Activated naive CD8-positive, alpha-beta T cell treated with anti-CD3 and anti-CD28 coated beads, Interleukin-2, amount 10 ng/mL, durations not matched to agents 7 days and 5 days (primary cell): Measurements from ENCODE around the gene PCDHGA11. TPM values are rescaled to one million over a fixed set of nuclear protein-coding genes. Genes with fewer than 3 reads are reported as not detected.
"Not testable (repeated sequence)": the region's sequence is repeated elsewhere in the genome, so short reads cannot be mapped to it uniquely, and the experiment has no call there.

ENCODE experiments used
- ATAC-seq: fragments of 150-1000 bp; cut with Tn5 transposase; one replicate; pipeline ENCODE4 v1.10.0; 2021; ENCODE audit warnings: low read depth, moderate library complexity
- POLR2A ChIA-PET: fragments of 350-600 bp; sonication (Branson Sonifier 250); formaldehyde crosslinking; loops from one replicate; lab custom pipeline; 2021; ENCODE audit warnings: antibody characterized with exemption; lab: Charles Lee
- DNase-seq: peaks from one replicate; pipeline ENCODE4 v3.0.0; 2021
- H3K27ac Mint-ChIP-seq: one replicate; pipeline ENCODE4 v1.8.0; 2022; ENCODE audit warnings: mild to moderate bottlenecking, mixed read lengths
- H3K27me3 Mint-ChIP-seq: one replicate; pipeline ENCODE4 v1.8.0; 2022; ENCODE audit warnings: mild to moderate bottlenecking, moderate library complexity, mixed read lengths
- H3K36me3 Mint-ChIP-seq: one replicate; pipeline ENCODE4 v1.8.0; 2021; ENCODE audit warnings: mild to moderate bottlenecking, mixed read lengths
- H3K4me1 Mint-ChIP-seq: one replicate; pipeline ENCODE4 v1.8.0; 2021; ENCODE audit warnings: mixed read lengths
- H3K4me3 Mint-ChIP-seq: one replicate; pipeline ENCODE4 v1.8.0; 2022; ENCODE audit warnings: mild to moderate bottlenecking, moderate library complexity, mixed read lengths
- H3K9me3 Mint-ChIP-seq: one replicate; pipeline ENCODE4 v1.8.0; 2021; ENCODE audit warnings: mixed read lengths
- total RNA-seq, 2 experiments: library from RNA; stranded (reverse); gene quantifications; one replicate each; pipeline ENCODE4 v1.2.3, GENCODE V29; 2021

The PCDHGA11 gene
- total RNA-seq, 2 experiments from 2014 or later: 0.08 to 0.09 TPM

DNA sequence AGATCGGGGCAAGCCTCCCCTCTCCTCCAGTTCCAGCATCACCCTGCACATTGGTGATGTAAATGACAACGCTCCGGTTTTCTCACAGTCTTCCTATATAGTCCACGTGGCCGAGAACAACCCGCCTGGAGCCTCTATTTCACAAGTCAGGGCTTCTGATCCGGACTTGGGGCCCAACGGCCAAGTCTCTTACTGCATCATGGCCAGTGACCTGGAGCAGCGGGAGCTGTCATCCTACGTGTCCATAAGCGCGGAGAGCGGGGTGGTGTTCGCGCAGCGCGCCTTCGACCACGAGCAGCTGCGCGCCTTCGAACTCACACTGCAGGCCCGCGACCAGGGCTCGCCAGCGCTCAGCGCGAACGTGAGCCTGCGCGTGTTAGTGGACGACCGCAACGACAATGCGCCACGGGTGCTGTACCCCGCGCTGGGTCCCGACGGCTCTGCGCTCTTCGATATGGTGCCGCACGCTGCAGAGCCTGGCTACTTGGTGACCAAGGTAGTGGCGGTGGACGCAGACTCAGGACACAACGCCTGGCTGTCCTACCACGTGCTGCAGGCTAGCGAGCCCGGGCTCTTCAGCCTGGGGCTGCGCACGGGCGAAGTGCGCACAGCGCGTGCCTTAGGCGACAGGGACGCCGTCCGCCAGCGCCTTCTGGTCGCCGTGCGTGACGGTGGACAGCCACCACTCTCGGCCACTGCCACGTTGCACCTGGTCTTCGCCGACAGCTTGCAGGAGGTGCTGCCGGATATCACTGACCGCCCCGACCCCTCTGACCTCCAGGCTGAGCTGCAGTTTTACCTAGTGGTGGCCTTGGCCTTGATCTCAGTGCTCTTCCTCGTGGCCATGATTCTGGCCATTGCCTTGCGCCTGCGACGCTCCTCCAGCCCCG lies 31.5 kb upstream of the PCDHGA11 start:
- H3K9me3 Mint-ChIP-seq: peaks cover 25% of the 10 kb centered on the region
- DNase-seq (peak; percentile 25), ATAC-seq (no peak)
- no peak overlapping the region for H3K4me3 Mint-ChIP-seq
- H3K4me1 Mint-ChIP-seq: no peaks in the 10 kb centered on the region
- H3K27ac Mint-ChIP-seq: peak overlapping the region; percentile 70
- POLR2A ChIA-PET: no interaction called here
- peaks cover 7% of the 10 kb centered on the region for H3K36me3 Mint-ChIP-seq
- H3K27me3 Mint-ChIP-seq: peaks cover 36% of the 10 kb centered on the region

DNA sequence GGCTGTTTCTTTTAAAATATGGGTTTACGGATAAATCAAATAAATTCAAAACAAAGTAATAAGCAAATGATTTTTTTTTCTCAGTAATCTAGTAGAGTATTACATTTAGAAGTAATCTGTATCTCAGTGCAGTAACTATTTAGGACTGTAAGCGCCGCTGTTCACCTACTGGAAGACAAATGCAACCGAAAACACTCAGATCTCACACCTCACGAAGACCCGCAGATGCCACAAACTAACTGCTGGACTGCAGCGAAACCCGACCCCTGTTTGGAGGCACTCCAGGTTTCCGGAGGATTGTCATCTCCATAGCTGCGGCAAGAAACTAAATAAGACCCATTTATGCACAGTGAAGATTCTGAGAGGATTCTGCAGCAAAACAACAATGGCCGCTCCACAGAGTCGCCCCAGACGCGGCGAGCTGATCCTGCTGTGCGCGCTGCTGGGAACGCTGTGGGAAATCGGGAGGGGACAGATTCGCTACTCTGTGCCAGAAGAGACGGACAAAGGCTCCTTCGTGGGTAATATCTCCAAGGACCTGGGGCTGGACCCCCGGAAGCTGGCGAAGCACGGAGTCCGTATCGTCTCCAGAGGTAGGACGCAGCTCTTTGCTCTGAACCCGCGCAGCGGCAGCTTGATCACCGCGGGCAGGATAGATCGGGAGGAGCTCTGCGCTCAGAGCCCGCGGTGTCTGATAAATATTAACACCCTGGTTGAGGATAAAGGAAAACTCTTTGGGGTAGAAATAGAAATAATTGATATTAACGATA lies 28.2 kb upstream of the PCDHGA11 start, which contains the start of gene PCDHGA8:
Gene PCDHGA8, plus strand, starts transcription at position 205 of the 770 bp plus-strand sequence. Its CDS starts 181 bp downstream, at position 386.
- Mint-ChIP-seq H3K4me3 (no peak within 1 kb of the TSS), H3K27ac (no peak within 1 kb of the TSS), H3K27me3 (peaks cover 48% of the 10 kb centered on the region), H3K4me1 (no peaks in the 10 kb centered on the region), H3K9me3 (peaks cover 23% of the 10 kb centered on the region), H3K36me3 (peaks cover 7% of the 10 kb centered on the region)
- ATAC-seq (no peak), DNase-seq (no peak)
- POLR2A ChIA-PET: no interaction called here

- Mint-ChIP-seq H3K27me3 (peaks cover 47% of the 10 kb centered on the region), H3K27ac (no peak overlapping the region), H3K9me3 (peaks cover 22% of the 10 kb centered on the region), H3K4me1 (no peaks in the 10 kb centered on the region), H3K4me3 (no peak overlapping the region), H3K36me3 (peaks cover 7% of the 10 kb centered on the region)
- no peak for ATAC-seq
- POLR2A ChIA-PET: no interaction called here
- no peak for DNase-seq
Observed at GRCh38 chr5:141393267-141393666, 27.6 kb upstream of the PCDHGA11 start.

- POLR2A ChIA-PET, H3K4me1 Mint-ChIP-seq, H3K27ac Mint-ChIP-seq, H3K4me3 Mint-ChIP-seq, ATAC-seq, DNase-seq, H3K36me3 Mint-ChIP-seq: not testable (repeated sequence)
- H3K9me3 Mint-ChIP-seq: peaks cover 21% of the 10 kb centered on the region
- H3K27me3 Mint-ChIP-seq: peaks cover 46% of the 10 kb centered on the region
Observed at GRCh38 chr5:141394401-141395187, 26.3 kb upstream of the PCDHGA11 start.

DNA sequence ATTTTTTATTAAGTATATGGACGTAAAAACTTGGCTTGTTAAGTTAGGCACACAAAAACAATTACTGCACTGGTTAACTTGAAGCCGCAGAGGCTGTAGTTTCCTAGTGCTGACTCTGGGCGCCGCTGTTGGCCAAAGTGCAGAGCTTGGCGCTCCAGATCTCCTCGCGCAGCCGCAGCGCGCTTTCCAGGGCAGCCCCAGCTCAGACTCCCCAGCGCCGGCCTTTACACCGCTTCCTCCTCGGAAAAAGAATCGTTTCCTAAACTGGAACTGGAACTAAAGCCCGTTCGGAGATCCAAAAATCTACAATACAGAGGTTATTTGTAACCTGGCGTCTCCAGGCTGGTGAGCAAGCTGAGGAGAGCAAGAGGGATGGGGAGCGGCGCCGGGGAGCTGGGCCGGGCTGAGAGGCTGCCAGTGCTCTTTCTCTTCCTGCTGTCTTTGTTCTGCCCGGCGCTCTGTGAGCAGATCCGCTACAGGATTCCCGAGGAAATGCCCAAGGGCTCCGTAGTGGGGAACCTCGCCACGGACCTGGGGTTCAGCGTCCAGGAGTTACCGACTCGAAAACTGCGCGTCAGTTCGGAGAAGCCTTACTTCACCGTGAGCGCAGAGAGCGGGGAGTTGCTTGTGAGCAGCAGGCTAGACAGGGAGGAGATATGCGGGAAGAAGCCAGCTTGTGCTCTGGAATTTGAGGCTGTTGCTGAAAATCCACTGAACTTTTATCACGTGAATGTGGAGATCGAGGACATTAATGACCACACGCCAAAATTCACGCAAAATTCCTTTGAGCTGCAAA lies 22.9 kb upstream of the PCDHGA11 start, which contains the start of gene PCDHGB5:
Gene PCDHGB5, plus strand, starts transcription at position 192 of the 796 bp plus-strand sequence. Its CDS starts 181 bp downstream, at position 373.
- peak within 1 kb of the TSS; percentile 37 for H3K4me3 Mint-ChIP-seq
- peaks cover 52% of the 10 kb centered on the region for H3K27me3 Mint-ChIP-seq
- H3K9me3 Mint-ChIP-seq: peaks cover 21% of the 10 kb centered on the region
- POLR2A ChIA-PET, H3K4me1 Mint-ChIP-seq, H3K27ac Mint-ChIP-seq, DNase-seq, H3K36me3 Mint-ChIP-seq: not testable (repeated sequence)
- ATAC-seq: peak; percentile 63

- DNase-seq (no peak), ATAC-seq (no peak)
- peaks cover 18% of the 10 kb centered on the region for H3K9me3 Mint-ChIP-seq
- peaks cover 56% of the 10 kb centered on the region for H3K27me3 Mint-ChIP-seq
- H3K4me1 Mint-ChIP-seq: peaks cover 3% of the 10 kb centered on the region
- H3K4me3 Mint-ChIP-seq: no peak overlapping the region
- H3K27ac Mint-ChIP-seq: no peak overlapping the region
- H3K36me3 Mint-ChIP-seq: peaks cover 2% of the 10 kb centered on the region
- POLR2A ChIA-PET: no interaction called here
Observed at GRCh38 chr5:141398608-141399007, 22.2 kb upstream of the PCDHGA11 start.

GRCh38 chr5:141399555-141400258 lies 21.1 kb upstream of the PCDHGA11 start:
- POLR2A ChIA-PET: no interaction called here
- Mint-ChIP-seq H3K4me3 (peak overlapping the region; percentile 7), H3K4me1 (peaks cover 3% of the 10 kb centered on the region), H3K27ac (peak overlapping the region; percentile 64), H3K36me3 (peaks cover 2% of the 10 kb centered on the region), H3K27me3 (peaks cover 58% of the 10 kb centered on the region), H3K9me3 (peaks cover 12% of the 10 kb centered on the region)
- ATAC-seq: no peak
- no peak for DNase-seq

DNA sequence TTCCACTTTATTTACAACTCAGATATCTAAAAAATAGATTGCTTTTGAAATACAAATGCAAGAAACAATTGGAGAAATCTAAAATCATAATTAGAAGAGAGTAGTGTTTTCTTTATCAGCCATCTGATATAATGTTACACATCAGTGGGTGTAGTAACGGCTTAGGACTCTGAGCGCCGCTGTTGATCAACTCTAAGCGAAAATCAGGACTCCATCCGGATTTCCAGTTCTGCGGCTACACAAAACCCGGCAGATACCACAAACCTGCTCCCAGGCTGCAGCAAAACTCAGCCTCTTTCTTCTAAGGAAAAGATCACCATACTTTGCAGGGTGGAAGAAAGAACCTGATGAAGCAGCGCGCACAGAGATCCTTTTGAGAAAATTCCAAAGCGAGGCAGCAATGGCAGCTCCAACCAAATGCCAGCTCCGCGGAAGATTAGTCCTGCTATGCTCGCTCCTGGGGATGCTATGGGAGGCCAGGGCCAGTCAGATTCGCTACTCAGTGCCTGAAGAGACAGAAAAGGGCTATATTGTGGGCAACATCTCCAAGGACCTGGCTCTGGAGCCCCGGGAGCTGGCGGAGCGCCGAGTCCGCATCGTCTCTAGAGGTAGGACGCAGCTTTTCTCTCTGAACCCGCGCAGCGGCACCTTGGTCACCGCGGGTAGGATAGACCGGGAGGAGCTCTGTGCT lies 18.2 kb upstream of the PCDHGA11 start, which contains the start of gene PCDHGA9:
Gene PCDHGA9, plus strand, starts transcription at position 226 of the 691 bp plus-strand sequence. Its CDS starts 175 bp downstream, at position 401.
- Mint-ChIP-seq H3K9me3 (peaks cover 17% of the 10 kb centered on the region), H3K27ac (no peak within 1 kb of the TSS), H3K4me1 (peaks cover 3% of the 10 kb centered on the region), H3K4me3 (peak within 1 kb of the TSS; percentile 28), H3K27me3 (peaks cover 59% of the 10 kb centered on the region), H3K36me3 (peaks cover 2% of the 10 kb centered on the region)
- DNase-seq: no peak
- no peak for ATAC-seq
- POLR2A ChIA-PET: no interaction called here

GRCh38 chr5:141403387-141403786 lies 17.5 kb upstream of the PCDHGA11 start:
- Mint-ChIP-seq H3K27ac (no peak overlapping the region), H3K9me3 (peaks cover 17% of the 10 kb centered on the region), H3K36me3 (peaks cover 2% of the 10 kb centered on the region), H3K4me1 (peaks cover 3% of the 10 kb centered on the region), H3K27me3 (peaks cover 64% of the 10 kb centered on the region), H3K4me3 (no peak overlapping the region)
- POLR2A ChIA-PET: no interaction called here
- no peak for ATAC-seq
- DNase-seq: no peak

DNA sequence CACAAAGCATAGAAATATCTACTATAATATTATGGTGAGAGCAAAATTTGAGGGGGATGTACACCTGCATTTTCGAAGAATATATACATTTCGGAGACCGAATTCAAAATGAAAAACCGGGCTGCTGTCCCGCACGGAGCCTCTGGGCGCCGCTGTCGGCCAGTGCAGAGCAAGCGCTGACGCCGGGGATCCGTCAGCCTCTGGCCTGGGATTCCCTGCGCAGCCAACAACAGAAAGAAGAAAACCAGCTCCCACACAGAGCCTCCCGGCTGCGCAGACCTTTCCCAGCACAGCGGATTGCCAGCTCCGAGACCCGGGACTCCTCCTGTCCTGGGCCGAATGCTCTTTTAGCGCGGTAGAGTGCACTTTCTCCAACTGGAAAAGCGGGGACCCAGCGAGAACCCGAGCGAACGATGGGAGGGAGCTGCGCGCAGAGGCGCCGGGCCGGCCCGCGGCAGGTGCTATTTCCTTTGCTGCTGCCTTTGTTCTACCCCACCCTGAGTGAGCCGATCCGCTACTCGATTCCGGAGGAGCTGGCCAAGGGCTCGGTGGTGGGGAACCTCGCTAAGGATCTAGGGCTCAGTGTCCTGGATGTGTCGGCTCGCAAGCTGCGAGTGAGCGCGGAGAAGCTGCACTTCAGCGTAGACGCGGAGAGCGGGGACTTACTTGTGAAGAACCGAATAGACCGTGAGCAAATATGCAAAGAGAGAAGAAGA lies 12.9 kb upstream of the PCDHGA11 start, which contains the start of gene PCDHGB6:
Gene PCDHGB6, plus strand, starts transcription at position 232 of the 716 bp plus-strand sequence. Its CDS starts 182 bp downstream, at position 414.
- H3K4me1 Mint-ChIP-seq, POLR2A ChIA-PET, H3K36me3 Mint-ChIP-seq, ATAC-seq: not testable (repeated sequence)
- Mint-ChIP-seq H3K9me3 (peaks cover 14% of the 10 kb centered on the region), H3K27me3 (peaks cover 63% of the 10 kb centered on the region), H3K4me3 (peak within 1 kb of the TSS; percentile 52), H3K27ac (peak within 1 kb of the TSS; percentile 44)
- DNase-seq: peak; percentile 62
